CD8-positive, alpha-beta memory T cell (primary cell): ENCODE measurements around the gene SCAP. TPM values are rescaled to one million over a fixed set of nuclear protein-coding genes. Genes with fewer than 3 reads are reported as not detected.
A peak's percentile ranks its signal among the peaks of the same experiment; 100 is the strongest.

ENCODE experiments used
- CTCF ChIA-PET: fragments of 350-600 bp; sonication (Branson Sonifier 250); formaldehyde crosslinking; loops from one replicate; lab custom pipeline; 2021; ENCODE audit warnings: antibody characterized with exemption; lab: Charles Lee
- POLR2A ChIA-PET: fragments of 350-600 bp; sonication (Branson Sonifier 250); formaldehyde crosslinking; loops from one replicate; lab custom pipeline; 2021; ENCODE audit warnings: antibody characterized with exemption; lab: Charles Lee
- DNase-seq, 5 donors: peaks; one replicate each; pipeline versions ENCODE4 v3.0.0 to v3.0.0-alpha.2; 2020 to 2022; ENCODE audit warnings: mixed read lengths in 1 of 5
- H3K27ac ChIP-seq: one replicate; pipeline ENCODE4 v1.7.0; 2013; ENCODE audit warnings: low read depth, mild to moderate bottlenecking, low read length, moderate library complexity
- H3K27me3 ChIP-seq: 2 replicates; pipeline ENCODE4 v1.7.0; 2013; ENCODE audit warnings: low read length, mild to moderate bottlenecking; ENCODE audit not compliant: insufficient read depth, poor library complexity, severe bottlenecking
- H3K36me3 ChIP-seq: 2 replicates; pipeline ENCODE4 v1.7.0; 2013; ENCODE audit warnings: mild to moderate bottlenecking, low read length, moderate library complexity; ENCODE audit not compliant: insufficient read depth
- H3K4me1 ChIP-seq: 2 replicates; pipeline ENCODE4 v1.7.0; 2013; ENCODE audit warnings: mild to moderate bottlenecking, low read length, moderate library complexity; ENCODE audit not compliant: insufficient read depth
- H3K4me3 ChIP-seq: 2 replicates; pipeline ENCODE4 v1.7.0; 2013; ENCODE audit warnings: mild to moderate bottlenecking, low read length
- H3K9me3 ChIP-seq: 2 replicates; pipeline ENCODE4 v1.7.0; 2013; ENCODE audit warnings: mild to moderate bottlenecking, low read length
- H3K27ac Mint-ChIP-seq, 8 donors: one replicate each; pipeline ENCODE4 v1.8.0; 2020 to 2021; ENCODE audit warnings: mixed read lengths in 8 of 8, mild to moderate bottlenecking in 6 of 8, inconsistent platforms in 3 of 8, moderate library complexity in 3 of 8
- H3K27me3 Mint-ChIP-seq, 2 donors: one replicate each; pipeline ENCODE4 v1.8.0; 2020 to 2021; ENCODE audit warnings: mixed read lengths in 2 of 2, mild to moderate bottlenecking in 1 of 2, moderate library complexity in 1 of 2
- H3K36me3 Mint-ChIP-seq, 3 donors: one replicate each; pipeline ENCODE4 v1.8.0; 2020 to 2021; ENCODE audit warnings: mixed read lengths in 3 of 3, inconsistent platforms in 1 of 3, mild to moderate bottlenecking in 1 of 3
- H3K4me1 Mint-ChIP-seq, 3 donors: one replicate each; pipeline ENCODE4 v1.8.0; 2020 to 2021; ENCODE audit warnings: mixed read lengths in 3 of 3, inconsistent platforms in 1 of 3, mild to moderate bottlenecking in 1 of 3
- H3K4me3 Mint-ChIP-seq, 7 donors: one replicate each; pipeline ENCODE4 v1.8.0; 2020 to 2021; ENCODE audit warnings: mixed read lengths in 7 of 7, mild to moderate bottlenecking in 6 of 7, moderate library complexity in 4 of 7, inconsistent platforms in 2 of 7
- H3K9me3 Mint-ChIP-seq, 5 donors: one replicate each; pipeline ENCODE4 v1.8.0; 2020 to 2022; ENCODE audit warnings: mixed read lengths in 5 of 5, mild to moderate bottlenecking in 3 of 5, moderate library complexity in 2 of 5, inconsistent platforms in 1 of 5
- polyA plus RNA-seq: library from polyadenylated mRNA; unstranded; fragments of 300-500 nt; fragmentation: Illumina TruSeq; gene quantifications from one replicate; pipeline ENCODE4 v1.2.3, GENCODE V29; 2021
- total RNA-seq, 2 experiments: library from RNA; stranded (reverse); gene quantifications; one replicate each; pipeline ENCODE4 v1.2.3, GENCODE V29; 2021

SCAP gene
- total and polyA plus RNA-seq, 3 experiments from 2014 or later, result 60.3 to 73.4 (median 66.4) TPM

DNA sequence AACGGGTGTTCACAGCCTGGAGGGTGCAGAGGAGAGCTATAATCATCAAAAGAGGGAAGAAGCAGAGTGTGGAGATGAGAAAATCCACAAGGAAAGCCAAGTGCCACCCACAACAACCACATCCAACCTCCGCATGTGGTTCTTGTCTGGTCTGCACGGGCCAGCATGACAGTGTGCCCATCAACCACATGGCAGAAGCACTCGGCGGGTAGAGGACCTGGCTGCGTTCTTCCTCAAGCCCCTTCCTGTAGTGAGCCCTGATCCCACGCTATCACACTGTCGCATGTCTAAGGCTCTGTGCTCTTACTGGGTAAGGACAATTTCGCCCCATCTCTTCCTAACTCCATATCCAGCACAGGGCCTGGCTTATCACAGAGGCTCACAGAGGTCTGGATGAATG, 53.0 kb downstream of the SCAP start:
- H3K27me3 ChIP-seq, result no peaks in the 10 kb centered on the region
- H3K4me1 Mint-ChIP-seq, result peaks cover 11 to 24% (median 11%) of the 10 kb centered on the region in 3 donors
- no peak overlapping the region for H3K27ac ChIP-seq
- CTCF ChIA-PET, result interaction anchor here (1.2 to 2.8 kb wide), 3 partner anchors 14 to 54 kb away, joined by 3 to 43 read pairs (median 15); partner anchors contain the start of gene SCAP
- H3K4me3 Mint-ChIP-seq, result peak overlapping the region in 2 of 7 donors; percentile 19 to 32
- no peaks in the 10 kb centered on the region for H3K9me3 ChIP-seq
- peaks cover 0 to 2% of the 10 kb centered on the region in 2 donors for H3K27me3 Mint-ChIP-seq
- H3K4me3 ChIP-seq, result no peak overlapping the region
- peaks cover 21% of the 10 kb centered on the region for H3K36me3 ChIP-seq
- DNase-seq, result no peak
- H3K9me3 Mint-ChIP-seq, result no peaks in the 10 kb centered on the region
- peaks cover 0 to 71% (median 5%) of the 10 kb centered on the region in 3 donors for H3K36me3 Mint-ChIP-seq
- peaks cover 15% of the 10 kb centered on the region for H3K4me1 ChIP-seq
- peak overlapping the region in 6 of 8 donors; percentile 36 to 99 (median 68) for H3K27ac Mint-ChIP-seq
- POLR2A ChIA-PET, result interaction anchor here (0.6 kb wide), 1 partner anchor 259 kb away, joined by 7 read pairs; the partner anchor contains the start of gene SETD2

DNA sequence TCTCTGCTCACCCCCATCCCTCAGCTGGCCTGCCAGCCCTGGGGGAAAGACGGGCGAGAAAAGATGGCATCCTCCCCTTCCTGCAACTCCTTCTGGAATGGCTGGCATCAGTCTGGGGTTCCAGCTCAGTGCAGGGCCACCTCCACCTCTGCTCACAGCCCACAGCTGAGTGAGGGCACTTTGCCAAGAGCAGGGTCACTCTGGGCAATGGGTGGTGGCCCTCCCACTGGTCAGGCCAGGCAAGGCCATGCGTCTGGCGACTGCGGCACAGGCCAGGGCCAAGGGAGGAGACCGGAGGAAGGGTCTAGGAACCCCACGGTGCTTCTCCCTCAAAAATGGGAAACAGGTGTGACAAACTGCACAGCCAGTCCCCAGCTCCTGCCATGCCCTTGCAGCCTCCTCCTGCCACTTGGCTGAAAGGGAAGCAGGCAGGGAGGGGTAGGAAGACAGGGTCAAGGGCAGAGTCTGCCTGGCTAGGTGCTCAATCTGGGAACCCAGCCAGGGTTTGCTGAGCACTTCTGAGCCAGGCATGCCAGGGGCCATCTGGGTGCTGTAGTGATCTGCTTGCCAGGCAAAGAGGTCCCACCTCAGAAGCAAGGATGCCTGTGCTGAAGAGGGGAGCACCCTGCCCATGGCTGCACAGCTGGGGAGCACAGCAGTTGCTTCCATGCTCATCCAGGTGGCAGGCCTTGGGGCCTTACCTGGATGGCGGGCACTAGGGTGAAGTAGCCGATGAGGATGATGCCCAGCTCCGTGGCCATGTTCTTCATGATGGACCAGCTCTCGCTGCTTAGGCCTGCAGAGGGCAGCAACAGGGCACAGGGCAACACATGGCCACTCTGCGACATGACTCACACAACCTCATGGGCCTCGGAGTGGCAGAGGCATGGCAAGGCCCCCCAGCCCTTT, 53.7 kb downstream of the SCAP start:
- Mint-ChIP-seq H3K36me3 (peaks cover 0 to 66% (median 5%) of the 10 kb centered on the region in 3 donors), H3K9me3 (no peaks in the 10 kb centered on the region), H3K27ac (peak overlapping the region; percentile 91 to 99 (median 99)), H3K4me1 (peaks cover 11 to 24% (median 11%) of the 10 kb centered on the region in 3 donors), H3K4me3 (peak overlapping the region in 1 of 7 donors; percentile 29), H3K27me3 (peaks cover 0 to 2% of the 10 kb centered on the region in 2 donors)
- Histone ChIP-seq H3K4me3 (no peak overlapping the region), H3K27ac (peak overlapping the region; percentile 49), H3K36me3 (peaks cover 17% of the 10 kb centered on the region), H3K9me3 (no peaks in the 10 kb centered on the region), H3K4me1 (peaks cover 15% of the 10 kb centered on the region), H3K27me3 (no peaks in the 10 kb centered on the region)
- ChIA-PET CTCF (interaction anchor here (0.6 to 2.8 kb wide), 17 partner anchors 8 to 379 kb away, joined by 3 to 43 read pairs (median 4); partner anchors contain the start of gene SCAP), POLR2A (interaction anchor here (0.6 to 0.9 kb wide), 2 partner anchors 53 to 258 kb away, joined by 4 to 7 read pairs; partner anchors contain the start of gene SETD2)
- peak in 1 of 5 donors; percentile 44 for DNase-seq

DNA sequence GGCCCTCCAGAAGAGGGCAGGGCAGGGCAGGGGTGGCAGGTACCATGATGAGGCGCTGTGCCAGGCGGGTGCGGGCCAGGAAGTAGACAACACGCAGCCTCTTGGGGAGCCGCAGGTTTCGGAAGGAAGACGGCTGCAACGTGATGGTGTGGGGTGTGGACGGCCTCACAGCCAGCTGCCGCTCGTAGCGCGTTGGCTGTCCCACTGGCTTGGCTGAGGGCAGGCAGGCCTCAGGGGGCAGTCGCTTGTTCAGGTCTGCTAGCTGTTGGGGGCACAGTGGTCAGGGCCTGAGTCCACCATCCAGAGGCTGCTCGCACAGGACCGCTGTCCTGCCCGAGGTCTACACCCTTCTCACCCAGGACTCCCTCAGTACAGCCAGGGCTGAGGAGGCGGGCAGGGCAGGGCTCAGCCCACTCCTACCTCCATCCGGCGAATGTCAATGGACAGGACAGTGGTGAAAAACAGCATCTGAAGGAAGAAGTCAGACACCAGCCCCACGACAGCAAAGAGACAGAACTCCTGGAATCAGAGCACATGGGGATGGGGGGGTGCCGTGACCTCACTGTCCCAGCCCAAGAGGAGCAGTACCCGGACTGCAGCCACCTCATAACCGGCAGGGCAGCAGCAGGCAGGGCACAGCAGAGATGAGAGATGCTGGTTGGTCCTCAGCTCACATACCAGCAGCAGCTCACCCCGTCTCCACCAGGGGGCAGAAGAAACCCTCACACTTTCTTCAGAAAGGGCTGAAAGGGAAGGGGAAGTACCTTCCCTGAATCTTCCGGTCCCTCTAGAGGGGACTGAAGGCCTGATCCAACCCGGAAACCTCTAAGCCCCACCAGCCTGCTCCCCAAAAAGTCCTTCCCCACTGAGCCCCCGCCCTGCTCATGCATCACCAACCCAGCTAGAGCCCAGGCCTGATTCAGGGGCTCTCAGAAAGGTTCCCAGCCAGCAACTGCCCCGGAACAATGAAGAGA, 54.9 kb downstream of the SCAP start:
- peak; percentile 77 to 90 (median 82) for DNase-seq
- Histone ChIP-seq H3K36me3 (peaks cover 15% of the 10 kb centered on the region), H3K27me3 (no peaks in the 10 kb centered on the region), H3K9me3 (no peaks in the 10 kb centered on the region), H3K27ac (peak overlapping the region; percentile 49), H3K4me3 (no peak overlapping the region), H3K4me1 (peaks cover 15% of the 10 kb centered on the region)
- Mint-ChIP-seq H3K4me3 (peak overlapping the region in 6 of 7 donors; percentile 66 to 83 (median 78)), H3K27ac (peak overlapping the region; percentile 91 to 99 (median 99)), H3K27me3 (peaks cover 0 to 2% of the 10 kb centered on the region in 2 donors), H3K36me3 (peaks cover 0 to 66% (median 5%) of the 10 kb centered on the region in 3 donors), H3K9me3 (no peaks in the 10 kb centered on the region), H3K4me1 (peaks cover 11 to 24% (median 11%) of the 10 kb centered on the region in 3 donors)
- POLR2A ChIA-PET, result interaction anchor here (0.5 to 0.9 kb wide), 3 partner anchors 12 to 625 kb away, joined by 3 to 4 read pairs (median 4); no protein-coding TSS in a partner anchor
- CTCF ChIA-PET, result interaction anchor here (0.6 to 2.8 kb wide), 24 partner anchors 8 to 380 kb away, joined by 3 to 43 read pairs (median 4); partner anchors contain the start of genes ELP6, PTPN23 and SCAP

DNA sequence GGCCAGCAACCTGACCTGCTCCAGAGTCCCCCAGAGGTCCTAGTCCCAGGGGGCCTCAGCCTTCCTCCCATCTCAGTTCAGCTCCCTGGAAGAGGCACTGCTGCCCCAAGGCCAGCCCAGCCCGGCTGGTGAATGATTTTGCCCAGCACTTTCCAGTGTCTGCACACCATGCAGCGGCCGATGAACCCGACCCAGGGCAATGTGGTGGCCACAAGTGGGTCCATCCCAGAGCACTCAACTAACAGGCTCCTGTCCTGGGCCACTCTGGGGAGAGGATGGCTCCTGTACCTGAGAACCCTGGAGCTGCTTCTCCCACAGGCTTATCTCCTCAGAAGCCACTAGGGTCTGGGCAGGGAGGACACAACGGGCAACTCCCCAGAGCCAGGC, 55.7 kb downstream of the SCAP start:
- Mint-ChIP-seq H3K9me3 (no peaks in the 10 kb centered on the region), H3K36me3 (peaks cover 0 to 68% (median 3%) of the 10 kb centered on the region in 3 donors), H3K4me3 (no peak overlapping the region), H3K27me3 (peaks cover 0 to 2% of the 10 kb centered on the region in 2 donors), H3K4me1 (peaks cover 11 to 24% (median 11%) of the 10 kb centered on the region in 3 donors), H3K27ac (peak overlapping the region in 1 of 8 donors; percentile 57)
- H3K4me3 ChIP-seq, result no peak overlapping the region
- no peaks in the 10 kb centered on the region for H3K9me3 ChIP-seq
- no peak overlapping the region for H3K27ac ChIP-seq
- H3K4me1 ChIP-seq, result peaks cover 15% of the 10 kb centered on the region
- H3K27me3 ChIP-seq, result no peaks in the 10 kb centered on the region
- peaks cover 15% of the 10 kb centered on the region for H3K36me3 ChIP-seq
- DNase-seq, result no peak
- ChIA-PET POLR2A (no interaction called here), CTCF (interaction anchor here (1.0 to 2.8 kb wide), 6 partner anchors 13 to 364 kb away, joined by 3 to 43 read pairs (median 6); partner anchors contain the start of genes ELP6, PTPN23 and SCAP)

DNA sequence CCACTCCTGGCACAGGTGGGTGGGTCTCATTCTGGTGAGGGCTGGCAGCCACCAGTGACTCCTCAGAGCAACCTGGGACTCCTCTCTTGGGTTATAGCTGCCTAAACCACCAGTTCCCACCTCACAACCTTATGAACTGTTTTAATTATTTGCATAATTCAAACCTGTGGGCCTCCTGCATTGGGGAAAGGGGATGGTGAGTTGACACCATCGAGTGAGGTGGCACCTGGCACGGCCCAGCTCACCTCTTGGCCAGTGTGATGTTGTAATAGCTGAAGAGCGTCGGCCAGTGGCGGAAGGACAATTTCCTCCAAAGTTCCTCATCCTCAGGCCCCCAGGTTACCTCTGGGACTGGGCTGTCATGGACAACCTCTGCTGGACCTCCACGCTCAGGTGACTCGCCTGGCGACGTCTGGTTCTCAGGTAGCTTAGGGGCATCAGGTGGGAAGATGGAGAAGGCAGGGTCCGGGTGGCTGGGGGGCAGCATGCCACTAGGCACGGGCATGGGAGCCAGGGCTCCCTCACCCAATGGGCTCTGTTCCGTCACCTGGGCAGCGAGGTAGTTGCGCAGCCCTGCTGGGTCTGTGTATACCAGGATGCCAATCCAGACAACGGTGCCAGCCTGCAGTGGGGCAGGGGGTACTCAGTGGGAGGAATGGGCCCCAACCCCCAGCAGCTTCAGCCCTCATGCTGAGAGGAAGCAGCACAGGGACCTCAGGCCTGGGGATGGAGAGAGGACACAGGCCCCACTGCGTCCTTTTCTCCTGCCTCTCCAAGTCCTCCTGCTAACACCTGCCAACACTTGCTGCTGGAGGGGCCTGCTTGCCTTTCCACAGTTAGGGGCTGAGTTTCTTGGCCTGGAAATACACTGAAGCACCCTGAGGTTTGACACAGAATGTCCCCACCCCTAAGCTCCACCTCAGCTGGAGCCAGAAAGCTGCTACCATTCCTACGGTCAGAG, 56.4 kb downstream of the SCAP start:
- peaks cover 11 to 24% (median 11%) of the 10 kb centered on the region in 3 donors for H3K4me1 Mint-ChIP-seq
- H3K4me3 Mint-ChIP-seq, result no peak overlapping the region
- peak overlapping the region in 3 of 8 donors; percentile 57 to 91 (median 88) for H3K27ac Mint-ChIP-seq
- POLR2A ChIA-PET, result no interaction called here
- no peak overlapping the region for H3K4me3 ChIP-seq
- H3K36me3 ChIP-seq, result peaks cover 14% of the 10 kb centered on the region
- peaks cover 0 to 68% (median 2%) of the 10 kb centered on the region in 3 donors for H3K36me3 Mint-ChIP-seq
- peaks cover 15% of the 10 kb centered on the region for H3K4me1 ChIP-seq
- peaks cover 0 to 2% of the 10 kb centered on the region in 2 donors for H3K27me3 Mint-ChIP-seq
- no peak for DNase-seq
- no peaks in the 10 kb centered on the region for H3K9me3 Mint-ChIP-seq
- no peaks in the 10 kb centered on the region for H3K9me3 ChIP-seq
- CTCF ChIA-PET, result interaction anchor here (1.2 to 2.4 kb wide), 3 partner anchors 14 to 365 kb away, joined by 3 to 10 read pairs (median 9); partner anchors contain the start of gene ELP6
- H3K27ac ChIP-seq, result no peak overlapping the region
- H3K27me3 ChIP-seq, result no peaks in the 10 kb centered on the region

DNA sequence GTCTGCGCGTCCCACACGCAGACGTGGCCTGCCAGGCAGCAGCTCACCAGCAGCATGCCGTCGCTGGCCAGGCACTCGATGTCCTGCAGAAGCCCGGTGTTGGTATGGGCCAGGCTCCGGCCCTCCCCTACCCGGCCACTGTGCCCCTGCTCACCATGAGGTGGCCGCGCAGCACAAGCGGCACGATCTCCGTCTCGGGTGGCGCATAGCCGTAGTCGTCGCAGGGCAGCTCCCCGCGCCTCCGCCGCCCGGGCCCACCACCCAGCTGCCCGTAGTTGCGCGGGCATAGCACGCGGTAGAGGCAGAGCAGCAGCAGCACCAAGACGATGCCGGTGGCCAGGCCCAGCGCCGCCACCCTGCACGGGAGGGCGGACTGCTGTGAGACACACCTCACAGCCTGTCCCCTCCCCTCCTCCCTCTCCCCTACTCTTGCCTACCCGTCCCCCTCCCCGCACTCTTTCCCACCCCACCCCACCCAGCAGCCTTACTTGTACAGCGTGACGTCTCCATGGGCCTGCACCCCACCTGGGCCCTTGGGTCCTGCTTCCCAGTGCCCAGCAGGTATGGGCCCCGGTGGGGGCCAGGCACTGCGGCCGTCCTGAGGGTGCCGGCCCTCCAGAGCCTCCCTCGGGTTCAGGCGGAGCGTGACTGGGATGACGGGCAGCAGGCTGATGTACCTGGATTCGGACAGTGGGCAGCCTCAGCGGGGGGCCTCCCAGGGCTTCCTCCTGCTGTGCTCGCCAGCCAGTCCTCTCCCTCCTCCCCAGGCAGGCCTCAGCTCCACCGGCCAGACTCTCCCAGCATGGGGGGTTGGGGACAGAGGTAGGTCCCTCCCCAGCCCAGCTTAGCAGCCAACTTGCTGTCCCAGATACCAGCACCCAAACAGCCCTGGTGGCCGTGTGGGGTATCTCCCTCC, 57.3 kb downstream of the SCAP start:
- Mint-ChIP-seq H3K4me1 (peaks cover 11 to 24% (median 11%) of the 10 kb centered on the region in 3 donors), H3K36me3 (peaks cover 0 to 69% (median 2%) of the 10 kb centered on the region in 3 donors), H3K4me3 (no peak overlapping the region), H3K27me3 (peaks cover 0 to 2% of the 10 kb centered on the region in 2 donors), H3K9me3 (no peaks in the 10 kb centered on the region), H3K27ac (peak overlapping the region in 1 of 8 donors; percentile 88)
- no peak overlapping the region for H3K27ac ChIP-seq
- ChIA-PET CTCF (interaction anchor here (1.0 to 1.2 kb wide), 2 partner anchors 8 to 366 kb away, joined by 3 read pairs; no protein-coding TSS in a partner anchor), POLR2A (no interaction called here)
- no peak for DNase-seq
- peaks cover 23% of the 10 kb centered on the region for H3K36me3 ChIP-seq
- no peaks in the 10 kb centered on the region for H3K9me3 ChIP-seq
- H3K27me3 ChIP-seq, result no peaks in the 10 kb centered on the region
- H3K4me3 ChIP-seq, result no peak overlapping the region
- peaks cover 15% of the 10 kb centered on the region for H3K4me1 ChIP-seq
